AG04450 (cell line): ENCODE measurements around the gene USP40. TPM values are rescaled to one million over a fixed set of nuclear protein-coding genes. Genes with fewer than 3 reads are reported as not detected.

Experiments used
- CTCF ChIA-PET: fragments of 300-600, 350-600 bp; formaldehyde crosslinking; extraction: SDS; loops from one replicate; lab custom pipeline; 2022; ENCODE audit warnings: antibody characterized with exemption, inconsistent platforms; lab: Charles Lee
- POLR2A ChIA-PET: fragments of 350-600 bp; formaldehyde crosslinking; extraction: SDS; loops from one replicate; lab custom pipeline; 2021; ENCODE audit warnings: antibody characterized with exemption, inconsistent platforms; lab: Yijun Ruan, JAX
- DNase-seq: peaks from one replicate; pipeline ENCODE4 v3.0.0-alpha.2; 2011; ENCODE audit warnings: low read depth, low spot score
- H3K27ac ChIP-seq: one replicate; pipeline ENCODE4 v1.5.1; 2012; ENCODE audit warnings: low read depth, low read length, control low read depth
- H3K27me3 ChIP-seq: one replicate; pipeline ENCODE4 v1.6.0; 2012; ENCODE audit warnings: low read length; ENCODE audit not compliant: control insufficient read depth, insufficient read depth
- H3K4me3 ChIP-seq: 2 replicates; pipeline ENCODE4 v1.5.1; 2011; ENCODE audit warnings: mild to moderate bottlenecking, low read depth, low read length, control low read depth
- H3K9me3 ChIP-seq: 2 replicates; pipeline ENCODE4 v1.5.1; 2012; ENCODE audit warnings: low read length; ENCODE audit not compliant: control insufficient read depth, insufficient read depth
- polyA plus RNA-seq: library from polyadenylated mRNA; depleted of rRNA; stranded (reverse); fragments of >200 nt; gene quantifications from 2 replicates; pipeline ENCODE4 v1.2.3, GENCODE V29; 2011
- TF ChIP-seq, protein P1 (sequence below): IDR thresholded peaks from 2 replicates; pipeline ENCODE4 v1.5.1; 2011; ENCODE audit warnings: low read depth, low read length, control low read depth, inconsistent platforms

USP40 gene
- polyA plus RNA-seq, 1 experiment = 32.4 TPM

DNA sequence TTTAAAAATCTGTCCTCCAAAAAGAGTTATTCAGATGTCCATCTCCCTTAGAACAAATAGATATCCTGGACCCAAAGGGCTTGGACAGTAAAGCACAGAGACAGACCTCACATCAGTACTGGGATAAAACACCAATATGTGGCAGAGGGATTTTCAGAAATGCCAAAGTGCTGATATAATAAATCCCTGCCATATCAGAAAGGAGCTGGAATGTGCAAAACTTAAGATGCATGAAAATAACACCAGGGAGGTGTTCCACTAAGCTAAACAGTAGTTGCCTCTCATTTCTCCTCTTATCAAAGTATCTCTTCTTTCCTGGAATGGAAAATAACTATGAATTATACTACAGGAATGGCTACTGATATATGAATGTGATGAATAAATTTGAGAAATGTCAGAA, 13.2 kb downstream of the USP40 start:
- POLR2A ChIA-PET = no interaction called here
- Histone ChIP-seq H3K9me3 (no peaks in the 10 kb centered on the region), H3K27me3 (no peaks in the 10 kb centered on the region), H3K4me3 (no peak overlapping the region), H3K27ac (no peak overlapping the region)
- no peak for DNase-seq
- TF ChIP-seq, protein P1, sequence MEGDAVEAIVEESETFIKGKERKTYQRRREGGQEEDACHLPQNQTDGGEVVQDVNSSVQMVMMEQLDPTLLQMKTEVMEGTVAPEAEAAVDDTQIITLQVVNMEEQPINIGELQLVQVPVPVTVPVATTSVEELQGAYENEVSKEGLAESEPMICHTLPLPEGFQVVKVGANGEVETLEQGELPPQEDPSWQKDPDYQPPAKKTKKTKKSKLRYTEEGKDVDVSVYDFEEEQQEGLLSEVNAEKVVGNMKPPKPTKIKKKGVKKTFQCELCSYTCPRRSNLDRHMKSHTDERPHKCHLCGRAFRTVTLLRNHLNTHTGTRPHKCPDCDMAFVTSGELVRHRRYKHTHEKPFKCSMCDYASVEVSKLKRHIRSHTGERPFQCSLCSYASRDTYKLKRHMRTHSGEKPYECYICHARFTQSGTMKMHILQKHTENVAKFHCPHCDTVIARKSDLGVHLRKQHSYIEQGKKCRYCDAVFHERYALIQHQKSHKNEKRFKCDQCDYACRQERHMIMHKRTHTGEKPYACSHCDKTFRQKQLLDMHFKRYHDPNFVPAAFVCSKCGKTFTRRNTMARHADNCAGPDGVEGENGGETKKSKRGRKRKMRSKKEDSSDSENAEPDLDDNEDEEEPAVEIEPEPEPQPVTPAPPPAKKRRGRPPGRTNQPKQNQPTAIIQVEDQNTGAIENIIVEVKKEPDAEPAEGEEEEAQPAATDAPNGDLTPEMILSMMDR = no peak
- CTCF ChIA-PET = no interaction called here

GRCh38 chr2:233551491-233551890, 15.1 kb downstream of the USP40 start:
- no peak overlapping the region for H3K27ac ChIP-seq
- DNase-seq = no peak
- no peaks in the 10 kb centered on the region for H3K9me3 ChIP-seq
- TF ChIP-seq, protein P1 = no peak
- ChIA-PET POLR2A (no interaction called here), CTCF (no interaction called here)
- no peaks in the 10 kb centered on the region for H3K27me3 ChIP-seq
- H3K4me3 ChIP-seq = no peak overlapping the region

DNA sequence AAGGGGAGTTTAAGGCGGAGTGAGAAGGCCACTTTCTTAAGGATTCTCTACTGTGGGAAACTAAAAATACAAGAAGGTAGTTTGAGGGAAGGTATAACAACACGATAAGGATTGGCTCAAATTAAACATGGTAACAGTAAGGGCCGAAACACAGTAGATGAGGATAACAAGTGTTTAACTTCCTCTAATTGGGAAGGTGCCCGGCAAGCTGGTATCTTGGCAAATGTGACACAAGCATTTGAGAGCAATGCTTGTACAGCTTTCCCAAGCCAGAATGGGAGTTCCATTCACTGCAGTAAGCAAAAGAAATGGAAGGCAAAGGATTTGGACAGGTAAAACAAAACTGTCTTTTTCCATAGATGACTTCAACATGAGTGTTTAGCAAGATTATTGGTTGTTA, 19.8 kb downstream of the USP40 start:
- ChIA-PET CTCF (no interaction called here), POLR2A (no interaction called here)
- H3K4me3 ChIP-seq = no peak overlapping the region
- H3K27me3 ChIP-seq = no peaks in the 10 kb centered on the region
- no peak for DNase-seq
- H3K27ac ChIP-seq = no peak overlapping the region
- H3K9me3 ChIP-seq = no peaks in the 10 kb centered on the region
- TF ChIP-seq, protein P1 = no peak

GRCh38 chr2:233546101-233546500, 20.5 kb downstream of the USP40 start:
- no peaks in the 10 kb centered on the region for H3K27me3 ChIP-seq
- no peak overlapping the region for H3K4me3 ChIP-seq
- TF ChIP-seq, protein P1 = no peak
- no peaks in the 10 kb centered on the region for H3K9me3 ChIP-seq
- DNase-seq = no peak
- no peak overlapping the region for H3K27ac ChIP-seq
- CTCF ChIA-PET = no interaction called here
- POLR2A ChIA-PET = no interaction called here

DNA sequence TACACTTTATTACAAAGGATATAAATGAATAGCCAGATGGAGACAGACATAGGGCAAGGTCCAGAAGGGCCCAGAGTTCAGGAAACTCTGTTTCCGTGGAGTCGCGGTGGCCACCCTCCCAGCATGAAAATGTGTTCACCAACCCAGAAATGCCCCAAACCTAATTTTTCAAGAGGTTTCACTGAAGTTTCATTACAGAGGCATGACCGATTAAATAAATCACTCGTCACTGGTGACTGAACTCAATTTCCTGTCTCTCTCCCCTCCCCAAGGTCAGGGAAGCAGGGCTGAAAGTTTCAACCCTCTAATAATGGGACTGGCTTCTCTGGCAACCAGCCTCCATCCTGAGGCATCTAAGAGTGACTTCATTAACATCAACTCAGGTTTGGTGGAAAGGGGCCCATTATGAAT, 22.4 kb downstream of the USP40 start:
- CTCF ChIA-PET = no interaction called here
- no peak for DNase-seq
- TF ChIP-seq, protein P1 = no peak
- POLR2A ChIA-PET = no interaction called here
- Histone ChIP-seq H3K27me3 (no peaks in the 10 kb centered on the region), H3K27ac (no peak overlapping the region), H3K4me3 (no peak overlapping the region), H3K9me3 (no peaks in the 10 kb centered on the region)
